Measurements from ENCODE around the gene ADGRG3. TPM values are rescaled to one million over a fixed set of nuclear protein-coding genes. Genes with fewer than 3 reads are reported as not detected.

ADGRG3 gene
- total RNA-seq, 1 experiment from 2014 or later, result not detected

GRCh38 chr16:57686577-57686976 lies 18.5 kb downstream of the ADGRG3 start:
- no peak for DNase-seq (ENCODE audit: low read depth)
- in situ Hi-C loops (cut with HindIII; ENCODE audit: low pct_unique_long_range_greater_than_20kb, low sequenced_read_pairs), result no loop called here

- in situ Hi-C loops (cut with HindIII; ENCODE audit: low pct_unique_long_range_greater_than_20kb, low sequenced_read_pairs), result no loop called here
- DNase-seq (ENCODE audit: low read depth), result no peak
Measured at GRCh38 chr16:57687363-57687929, 19.3 kb downstream of the ADGRG3 start.

GRCh38 chr16:57688487-57688986 lies 20.4 kb downstream of the ADGRG3 start:
- in situ Hi-C loops (cut with HindIII; ENCODE audit: low pct_unique_long_range_greater_than_20kb, low sequenced_read_pairs), result no loop called here
- no peak for DNase-seq (ENCODE audit: low read depth)

- no peak for DNase-seq (ENCODE audit: low read depth)
- in situ Hi-C loops (cut with HindIII; ENCODE audit: low pct_unique_long_range_greater_than_20kb, low sequenced_read_pairs), result no loop called here
Measured at GRCh38 chr16:57688987-57689761, 21.1 kb downstream of the ADGRG3 start.

- in situ Hi-C loops (cut with HindIII; ENCODE audit: low pct_unique_long_range_greater_than_20kb, low sequenced_read_pairs), result no loop called here
- DNase-seq (ENCODE audit: low read depth), result no peak
Measured at GRCh38 chr16:57689762-57690558, 21.9 kb downstream of the ADGRG3 start.

- in situ Hi-C loops (cut with HindIII; ENCODE audit: low pct_unique_long_range_greater_than_20kb, low sequenced_read_pairs), result no loop called here
- no peak for DNase-seq (ENCODE audit: low read depth)
Measured at GRCh38 chr16:57690782-57691471, 22.8 kb downstream of the ADGRG3 start.

- in situ Hi-C loops (cut with HindIII; ENCODE audit: low pct_unique_long_range_greater_than_20kb, low sequenced_read_pairs), result no loop called here
- DNase-seq (ENCODE audit: low read depth), result no peak
Measured at GRCh38 chr16:57692636-57693035, 24.5 kb downstream of the ADGRG3 start.

GRCh38 chr16:57693550-57693949 lies 25.4 kb downstream of the ADGRG3 start:
- in situ Hi-C loops (cut with HindIII; ENCODE audit: low pct_unique_long_range_greater_than_20kb, low sequenced_read_pairs), result no loop called here
- no peak for DNase-seq (ENCODE audit: low read depth)

GRCh38 chr16:57694231-57694724 lies 26.2 kb downstream of the ADGRG3 start:
- DNase-seq (ENCODE audit: low read depth), result no peak
- in situ Hi-C loops (cut with HindIII; ENCODE audit: low pct_unique_long_range_greater_than_20kb, low sequenced_read_pairs), result no loop called here

- in situ Hi-C loops (cut with HindIII; ENCODE audit: low pct_unique_long_range_greater_than_20kb, low sequenced_read_pairs), result no loop called here
- peak; percentile 64 for DNase-seq (ENCODE audit: low read depth)
Measured at GRCh38 chr16:57694725-57695679, 26.9 kb downstream of the ADGRG3 start, which contains the start of gene DRC7. Gene DRC7, plus strand, starts transcription at chr16:57694806. Its CDS starts 3,144 bp downstream, at chr16:57697950.

GRCh38 chr16:57695680-57696069 lies 27.6 kb downstream of the ADGRG3 start:
- DNase-seq (ENCODE audit: low read depth), result no peak
- in situ Hi-C loops (cut with HindIII; ENCODE audit: low pct_unique_long_range_greater_than_20kb, low sequenced_read_pairs), result no loop called here

GRCh38 chr16:57696240-57696639 lies 28.1 kb downstream of the ADGRG3 start:
- DNase-seq (ENCODE audit: low read depth), result no peak
- in situ Hi-C loops (cut with HindIII; ENCODE audit: low pct_unique_long_range_greater_than_20kb, low sequenced_read_pairs), result no loop called here

- no peak for DNase-seq (ENCODE audit: low read depth)
- in situ Hi-C loops (cut with HindIII; ENCODE audit: low pct_unique_long_range_greater_than_20kb, low sequenced_read_pairs), result no loop called here
Measured at GRCh38 chr16:57697896-57698537, 29.9 kb downstream of the ADGRG3 start.

- DNase-seq (ENCODE audit: low read depth), result no peak
- in situ Hi-C loops (cut with HindIII; ENCODE audit: low pct_unique_long_range_greater_than_20kb, low sequenced_read_pairs), result no loop called here
Measured at GRCh38 chr16:57698812-57699405, 30.8 kb downstream of the ADGRG3 start.

GRCh38 chr16:57699481-57699880 lies 31.4 kb downstream of the ADGRG3 start:
- no peak for DNase-seq (ENCODE audit: low read depth)
- in situ Hi-C loops (cut with HindIII; ENCODE audit: low pct_unique_long_range_greater_than_20kb, low sequenced_read_pairs), result no loop called here

- in situ Hi-C loops (cut with HindIII; ENCODE audit: low pct_unique_long_range_greater_than_20kb, low sequenced_read_pairs), result no loop called here
- no peak for DNase-seq (ENCODE audit: low read depth)
Measured at GRCh38 chr16:57699899-57700298, 31.8 kb downstream of the ADGRG3 start.

Data from Caki2 (cell line).